CD4-positive, alpha-beta T cell treated with Interleukin-6 for 4 hours (primary cell): ENCODE results near the gene USP6.
A peak's percentile ranks its signal among the peaks of the same experiment; 100 is the strongest.
"Not testable (repeated sequence)": the region's sequence is repeated elsewhere in the genome, so short reads cannot be mapped to it uniquely, and the experiment has no call there.

Source experiments
- DNase-seq: peaks from one replicate; pipeline ENCODE4 v3.0.0-alpha.2; 2020; ENCODE audit warnings: mixed read lengths

USP6 gene

GRCh38 chr17:5115673-5116651 is at the start of gene USP6:
USP6 (plus strand) TSS chr17:5116032; CDS start chr17:5130368, 14,336 bp downstream.
- DNase-seq, result no peak

GRCh38 chr17:5068236-5068635 is 47.6 kb upstream of the USP6 start:
- no peak for DNase-seq

- no peak for DNase-seq
Observed at GRCh38 chr17:5069724-5070123, 46.1 kb upstream of the USP6 start.

GRCh38 chr17:5075472-5075871 is 40.4 kb upstream of the USP6 start:
- not testable (repeated sequence) for DNase-seq

GRCh38 chr17:5077275-5077674 is 38.6 kb upstream of the USP6 start:
- DNase-seq, result not testable (repeated sequence)

GRCh38 chr17:5077781-5078105 is 38.1 kb upstream of the USP6 start:
- DNase-seq, result no peak

GRCh38 chr17:5078106-5079028 is 37.5 kb upstream of the USP6 start, which contains the start of gene ZFP3:
ZFP3 (plus strand) TSS chr17:5078467; CDS start chr17:5091505, 13,038 bp downstream.
- DNase-seq, result peak; percentile 78

GRCh38 chr17:5080591-5080990 is 35.2 kb upstream of the USP6 start:
- no peak for DNase-seq

- DNase-seq, result no peak
Observed at GRCh38 chr17:5092218-5093010, 23.4 kb upstream of the USP6 start.

GRCh38 chr17:5096731-5097100 is 19.1 kb upstream of the USP6 start:
- no peak for DNase-seq

- peak; percentile 57 for DNase-seq
Observed at GRCh38 chr17:5097101-5097834, 18.6 kb upstream of the USP6 start.

GRCh38 chr17:5099271-5099670 is 16.6 kb upstream of the USP6 start:
- no peak for DNase-seq

- no peak for DNase-seq
Observed at GRCh38 chr17:5100832-5101231, 15.0 kb upstream of the USP6 start.

- DNase-seq, result no peak
Observed at GRCh38 chr17:5110816-5111215, 5.0 kb upstream of the USP6 start.

- peak; percentile 94 for DNase-seq
Observed at GRCh38 chr17:5111402-5112204, 4.2 kb upstream of the USP6 start, which contains the start of gene ZNF232. ZNF232 (minus strand) TSS chr17:5111878; CDS start chr17:5111822, 56 bp downstream.

GRCh38 chr17:5118219-5118618 is 2.4 kb downstream of the USP6 start:
- no peak for DNase-seq

- no peak for DNase-seq
Observed at GRCh38 chr17:5120036-5120435, 4.2 kb downstream of the USP6 start.

GRCh38 chr17:5120436-5121185 is 4.8 kb downstream of the USP6 start:
- not testable (repeated sequence) for DNase-seq

- DNase-seq, result no peak
Observed at GRCh38 chr17:5121186-5121841, 5.5 kb downstream of the USP6 start.

- not testable (repeated sequence) for DNase-seq
Observed at GRCh38 chr17:5122056-5122455, 6.2 kb downstream of the USP6 start.
